ENCODE data around the gene FBXL17. TPM values are rescaled to one million over a fixed set of nuclear protein-coding genes. Genes with fewer than 3 reads are reported as not detected.

FBXL17 gene
- total and polyA plus RNA-seq, 9 of the 15 experiments (the other 6 are each of a cell fraction or from before 2014, with no cell fraction given): 0.32 to 5.4 (median 1.8) TPM

DNA sequence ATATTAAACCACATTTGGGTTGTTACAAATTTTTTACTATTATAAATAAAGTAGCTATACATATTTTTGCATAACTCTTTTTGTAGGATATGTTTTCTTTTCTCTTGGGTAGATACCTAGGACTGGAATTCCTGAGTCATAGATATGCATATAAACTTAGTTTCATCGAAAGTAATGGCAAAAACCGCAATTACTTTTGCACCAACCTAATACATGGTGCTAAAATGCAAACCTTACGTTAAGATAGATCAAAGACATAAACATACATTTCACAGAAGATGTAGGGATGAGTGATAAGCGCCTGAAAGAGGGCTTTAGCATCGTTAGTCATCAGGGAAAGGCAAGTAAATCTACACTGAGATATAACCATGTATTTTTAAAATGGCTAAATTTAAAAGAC is 532.8 kb downstream of the FBXL17 start:
- Histone ChIP-seq H3K9me1 (ENCODE audit: control insufficient read depth, insufficient read depth, low read length) (no peaks in the 10 kb centered on the region), H3K27me3 (ENCODE audit: control insufficient read depth in 2 of 2, insufficient read depth in 2 of 2, low read length in 2 of 2) (no peaks in the 10 kb centered on the region), H3K27ac (ENCODE audit: extremely low read depth, low read depth, low read length) (no peak overlapping the region), H3K9me3 (replicated peaks; ENCODE audit: control insufficient read depth, insufficient read depth, low read depth, low read length) (no peaks in the 10 kb centered on the region), H2AFZ (ENCODE audit: low read depth, low read length) (no peak overlapping the region), H3K4me2 (ENCODE audit: insufficient read depth, low read length) (no peak overlapping the region), H3K9ac (ENCODE audit: insufficient read depth in 1 of 2, low read depth in 2 of 2, low read length in 2 of 2) (no peak overlapping the region), H3K79me2 (ENCODE audit: control insufficient read depth, insufficient read depth, low read length) (no peaks in the 10 kb centered on the region), H3K4me1 (replicated peaks in 1 of 2; ENCODE audit: control insufficient read depth in 2 of 2, insufficient read depth in 2 of 2, low read length in 2 of 2) (no peaks in the 10 kb centered on the region), H4K20me1 (replicated peaks; ENCODE audit: control insufficient read depth, insufficient read depth, low read length) (no peaks in the 10 kb centered on the region), H3K36me3 (ENCODE audit: control insufficient read depth, insufficient read depth, low read length) (no peaks in the 10 kb centered on the region), H3K4me3 (no peak overlapping the region)
- WGBS (ENCODE audit: insufficient coverage, low coverage, missing lambda C conversion rate): 0% methylated on average over 5 of the region's 5 CpGs
- in situ Hi-C loops (cut with MboI) (no loop called here), intact Hi-C loops (cut with micrococcal nuclease) (no loop called here)
- ChIA-PET CTCF (ENCODE audit: low intra/inter-chr PET ratio) (no interaction called here), POLR2A (no interaction called here)
- FAIRE-seq (no peak), DNase-seq (ENCODE audit: extremely low read depth in 1 of 4, low spot score in 3 of 4) (no peak), ATAC-seq (no peak)
- no TSS peak for BruUV-seq (replicated peaks)
- TF ChIP-seq KLF10 (CRISPR knock-in tag; IDR thresholded peaks at IDR 0.05) (no peak), MEF2D (tag; conservative IDR thresholded peaks at IDR 0.05; ENCODE audit: low read depth) (no peak), E2F8 (IDR thresholded peaks at IDR 0.05; ENCODE audit: low read depth, partially characterized antibody) (no peak), ZBTB9 (CRISPR knock-in tag; IDR thresholded peaks at IDR 0.05) (no peak), DLX4 (CRISPR knock-in tag; IDR thresholded peaks at IDR 0.05) (no peak), FOS (IDR thresholded peaks at IDR 0.05; ENCODE audit: extremely low read depth, insufficient read length) (no peak), POLR2G (IDR thresholded peaks at IDR 0.05; ENCODE audit: low read depth, low read length) (no peak), E2F6 (IDR thresholded peaks at IDR 0.05; ENCODE audit: borderline replicate concordance in 1 of 2, extremely low read depth in 1 of 2, insufficient read depth in 1 of 2, insufficient read length in 1 of 2, low read depth in 1 of 2, low read length in 1 of 2, poor library complexity in 1 of 2, severe bottlenecking in 1 of 2) (no peak), MIER1 (IDR thresholded peaks at IDR 0.05; ENCODE audit: low read depth) (no peak), ZNF282 (CRISPR knock-in tag; IDR thresholded peaks at IDR 0.05) (no peak), SREBF2 (CRISPR knock-in tag; IDR thresholded peaks at IDR 0.05) (no peak)
- TF ChIP-seq, protein P1, sequence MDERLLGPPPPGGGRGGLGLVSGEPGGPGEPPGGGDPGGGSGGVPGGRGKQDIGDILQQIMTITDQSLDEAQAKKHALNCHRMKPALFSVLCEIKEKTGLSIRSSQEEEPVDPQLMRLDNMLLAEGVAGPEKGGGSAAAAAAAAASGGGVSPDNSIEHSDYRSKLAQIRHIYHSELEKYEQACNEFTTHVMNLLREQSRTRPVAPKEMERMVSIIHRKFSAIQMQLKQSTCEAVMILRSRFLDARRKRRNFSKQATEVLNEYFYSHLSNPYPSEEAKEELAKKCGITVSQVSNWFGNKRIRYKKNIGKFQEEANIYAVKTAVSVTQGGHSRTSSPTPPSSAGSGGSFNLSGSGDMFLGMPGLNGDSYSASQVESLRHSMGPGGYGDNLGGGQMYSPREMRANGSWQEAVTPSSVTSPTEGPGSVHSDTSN (CRISPR knock-in tag; IDR thresholded peaks at IDR 0.05; ENCODE audit: low read depth): no peak
- TF ChIP-seq, protein P1 (tag; conservative IDR thresholded peaks at IDR 0.05; ENCODE audit: low read depth): no peak

All from K562 (cell line).